DMS153 (cell line): ENCODE measurements around the gene GCKR.
"Not testable (repeated sequence)": the region's sequence is repeated elsewhere in the genome, so short reads cannot be mapped to it uniquely, and the experiment has no call there.

ENCODE experiments used
- DNase-seq: peaks from one replicate; lab custom pipeline; 2025; lab: John Stamatoyannopoulos, UW

GCKR gene

DNA sequence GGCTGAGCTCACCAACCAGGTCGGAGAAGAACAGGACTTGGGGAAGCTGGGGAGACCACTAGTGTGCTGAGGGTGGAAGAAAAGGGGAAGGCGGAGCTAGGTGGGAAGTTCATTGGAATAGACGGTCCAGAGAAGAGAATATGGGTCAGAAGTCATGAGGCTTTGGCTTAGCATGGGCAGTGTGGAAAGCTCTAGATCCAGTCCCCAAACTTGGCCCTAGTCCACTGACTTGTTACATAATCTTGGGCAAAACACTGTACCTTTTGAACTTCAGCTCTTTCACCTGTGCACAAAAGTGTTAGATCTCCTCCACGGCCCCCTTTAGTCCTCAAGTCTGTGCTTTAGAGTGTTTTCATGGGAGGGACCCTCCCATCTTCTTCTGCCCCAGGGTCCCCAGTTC lies 10.7 kb downstream of the GCKR start:
- DNase-seq = no peak

DNA sequence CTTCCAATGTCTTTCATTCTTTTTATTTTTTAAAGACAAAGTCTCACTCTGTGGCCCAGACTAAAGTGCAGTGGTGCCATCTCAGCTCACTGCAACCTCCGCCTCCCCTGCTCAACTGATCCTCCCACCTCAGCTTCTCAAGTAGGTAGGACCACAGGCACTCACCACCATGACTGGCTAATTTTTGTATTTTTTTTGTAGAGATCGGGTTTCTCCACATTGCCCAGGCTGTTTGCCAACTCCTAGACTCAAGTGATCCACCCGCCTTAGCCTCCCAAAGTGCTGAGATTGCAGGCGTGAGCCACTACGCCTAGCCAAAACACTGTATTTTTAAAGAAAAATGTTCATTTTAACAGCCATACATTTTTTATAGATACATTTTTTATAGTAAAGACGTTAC lies 12.7 kb downstream of the GCKR start:
- no peak for DNase-seq

DNA sequence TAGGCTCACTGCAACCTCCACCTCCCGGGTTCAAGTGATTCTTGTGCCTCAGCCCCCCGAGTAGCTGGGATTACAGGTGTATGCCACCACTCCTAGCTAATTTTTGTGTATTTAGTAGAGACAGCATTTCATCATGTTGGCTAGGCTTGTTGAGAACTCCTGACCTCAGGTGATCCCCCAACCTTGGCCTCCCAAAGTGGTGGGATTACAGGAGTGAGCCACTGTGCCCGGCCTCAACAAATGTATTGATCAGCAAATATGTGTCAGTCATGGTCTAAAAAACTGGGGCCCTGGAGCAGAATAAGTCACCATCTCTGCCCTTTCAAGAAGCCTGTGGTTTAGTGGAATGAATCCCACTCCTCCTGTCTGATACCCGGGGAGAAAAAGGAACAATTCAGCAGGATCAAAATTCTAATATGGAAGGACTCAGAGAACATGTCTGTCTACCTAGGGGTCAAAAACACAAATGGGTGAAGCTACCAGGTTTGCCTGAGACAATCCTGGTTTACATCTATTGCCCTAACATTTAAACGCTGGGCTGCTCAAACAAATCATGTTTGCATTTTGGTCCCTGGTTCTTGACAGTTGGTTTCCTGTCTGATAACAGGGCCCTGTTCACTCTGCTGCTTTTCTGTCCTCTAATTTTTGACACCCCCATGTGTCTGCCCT lies 21.6 kb downstream of the GCKR start:
- no peak for DNase-seq

DNA sequence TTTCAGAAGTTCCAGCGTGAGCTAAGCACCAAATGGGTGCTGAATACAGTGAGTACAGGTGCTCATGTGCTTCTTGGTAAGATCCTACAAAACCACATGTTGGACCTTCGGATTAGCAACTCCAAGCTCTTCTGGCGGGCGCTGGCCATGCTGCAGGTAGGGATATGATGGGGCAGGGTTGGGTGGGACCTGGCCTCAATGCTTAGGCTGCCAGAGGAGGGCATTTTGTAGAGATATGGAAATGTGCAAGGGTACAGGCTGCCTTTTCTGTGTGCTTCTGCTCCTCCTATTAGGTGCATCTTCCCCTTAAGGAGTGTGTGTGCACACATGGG lies 22.1 kb downstream of the GCKR start:
- DNase-seq = no peak

DNA sequence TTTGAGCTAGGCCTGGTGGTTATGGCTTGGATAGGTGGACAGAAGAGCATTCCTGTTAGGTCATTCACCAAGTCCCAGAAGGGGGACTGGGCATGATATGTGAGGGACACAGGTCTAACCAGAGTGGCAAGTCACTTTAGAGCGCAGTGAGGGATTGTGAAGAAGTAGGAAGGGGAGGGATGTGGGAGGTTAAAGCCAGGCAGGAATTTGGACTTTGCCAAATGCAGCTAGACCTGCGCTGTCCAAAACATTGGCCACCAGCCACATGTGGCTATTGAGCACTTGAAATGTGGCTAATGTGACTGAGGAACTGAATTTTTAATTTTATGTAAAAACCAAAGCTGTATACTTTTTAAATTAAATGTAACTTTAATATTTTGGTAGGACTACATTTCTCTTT lies 23.7 kb downstream of the GCKR start:
- no peak for DNase-seq

DNA sequence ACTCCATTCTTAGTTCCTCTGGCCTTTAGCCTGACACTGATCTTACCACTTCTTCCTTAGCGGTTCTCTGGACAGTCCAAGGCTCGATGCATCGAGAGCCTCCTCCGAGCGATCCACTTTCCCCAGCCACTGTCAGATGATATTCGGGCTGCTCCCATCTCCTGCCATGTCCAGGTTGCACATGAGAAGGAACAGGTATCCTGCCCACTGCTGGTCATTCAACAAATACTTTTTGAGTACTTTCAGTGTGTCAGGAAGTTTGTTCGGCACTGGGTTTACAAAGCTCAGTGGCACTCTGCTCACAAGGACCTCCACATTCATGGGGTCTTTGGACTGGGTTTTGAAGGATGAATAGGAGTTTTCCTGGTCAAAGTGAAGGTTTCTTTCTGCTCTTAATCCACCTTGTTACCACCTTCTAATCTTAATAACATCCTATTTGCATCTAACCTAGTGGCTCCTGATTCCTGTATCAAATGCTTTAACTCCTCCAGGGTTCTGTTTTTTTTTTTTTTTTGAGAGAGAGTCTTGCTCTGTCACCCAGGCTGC lies 25.8 kb downstream of the GCKR start:
- DNase-seq = no peak

DNA sequence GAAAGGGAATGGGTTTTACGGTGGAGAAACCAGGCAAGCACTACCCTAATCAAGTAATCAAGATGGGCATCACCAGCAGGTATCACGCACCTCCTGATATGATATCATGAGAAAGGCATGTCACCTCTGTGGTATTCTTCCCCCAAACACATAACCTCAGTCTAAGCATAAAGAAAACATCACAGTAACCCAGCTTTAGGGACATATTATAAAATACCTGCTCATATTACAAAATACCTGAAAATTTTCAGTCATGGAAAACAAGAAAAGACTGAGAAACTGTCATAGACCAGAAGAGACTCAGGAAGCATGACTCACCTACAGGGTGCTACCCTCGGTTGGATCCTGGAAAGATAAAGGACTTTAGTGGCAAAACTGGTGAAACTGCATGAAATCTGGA lies 30.5 kb downstream of the GCKR start:
- DNase-seq = peak; percentile 6

DNA sequence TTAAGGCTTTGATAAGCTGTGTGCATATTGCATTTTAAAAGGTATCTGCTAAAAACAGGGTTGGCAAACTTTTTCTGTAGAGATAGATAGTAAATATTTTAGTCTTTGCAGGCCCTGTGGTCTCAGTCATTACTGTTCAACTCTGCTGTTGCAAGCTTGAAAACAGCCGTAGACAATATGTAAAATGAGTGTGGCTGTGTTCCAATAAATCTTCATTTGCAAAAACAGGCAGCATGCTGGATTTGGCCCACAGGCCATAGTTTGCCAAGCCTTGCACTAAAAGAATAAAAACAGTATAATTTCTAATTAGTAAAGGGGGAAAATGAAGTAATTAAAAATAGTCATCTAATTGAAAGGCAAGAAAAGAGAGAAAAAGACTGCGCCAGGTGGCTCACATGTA lies 35.3 kb downstream of the GCKR start:
- DNase-seq = no peak

DNA sequence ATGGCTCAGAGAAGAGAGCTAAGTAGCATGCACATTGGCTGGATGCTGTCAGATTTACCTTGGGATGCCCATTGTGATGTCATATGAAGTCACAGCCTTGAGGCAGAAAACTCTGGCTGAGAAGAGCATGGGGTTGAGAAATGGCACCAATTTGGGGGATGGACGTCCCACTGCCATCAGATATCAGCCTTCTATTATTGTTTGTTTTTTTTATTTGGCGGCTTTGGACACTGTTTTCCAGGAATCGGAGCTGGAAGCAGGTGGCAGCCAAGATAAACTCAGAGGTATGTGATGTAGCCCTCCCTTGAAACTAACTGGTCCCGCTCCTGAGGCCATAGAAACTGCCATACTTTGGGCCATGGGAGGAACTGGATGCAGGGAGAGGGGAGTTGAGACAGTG lies 40.6 kb downstream of the GCKR start:
- no peak for DNase-seq

DNA sequence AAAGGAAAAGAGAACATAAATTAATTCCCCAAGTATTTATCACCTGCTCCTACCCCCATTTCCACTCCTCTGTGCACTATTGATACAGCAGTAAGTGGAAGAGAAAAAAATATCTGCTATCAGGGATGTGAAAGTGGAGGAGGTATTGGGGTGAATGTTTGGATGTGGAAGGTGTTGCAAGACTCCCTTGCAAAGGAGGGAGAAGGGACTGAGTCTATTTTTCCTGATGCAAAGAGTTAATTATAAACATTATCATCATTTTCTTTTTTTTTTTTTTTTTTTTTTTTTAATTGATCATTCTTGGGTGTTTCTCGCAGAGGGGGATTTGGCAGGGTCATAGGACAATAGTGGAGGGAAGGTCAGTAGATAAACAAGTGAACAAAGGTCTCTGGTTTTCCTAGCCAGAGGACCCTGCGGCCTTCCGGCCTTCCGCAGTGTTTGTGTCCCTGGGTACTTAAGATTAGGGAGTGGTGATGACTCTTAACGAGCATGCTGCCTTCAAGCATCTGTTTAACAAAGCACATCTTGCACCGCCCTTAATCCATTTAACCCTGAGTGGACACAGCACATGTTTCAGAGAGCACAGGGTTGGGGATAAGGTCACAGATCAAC lies 42.3 kb downstream of the GCKR start:
- DNase-seq = not testable (repeated sequence)

DNA sequence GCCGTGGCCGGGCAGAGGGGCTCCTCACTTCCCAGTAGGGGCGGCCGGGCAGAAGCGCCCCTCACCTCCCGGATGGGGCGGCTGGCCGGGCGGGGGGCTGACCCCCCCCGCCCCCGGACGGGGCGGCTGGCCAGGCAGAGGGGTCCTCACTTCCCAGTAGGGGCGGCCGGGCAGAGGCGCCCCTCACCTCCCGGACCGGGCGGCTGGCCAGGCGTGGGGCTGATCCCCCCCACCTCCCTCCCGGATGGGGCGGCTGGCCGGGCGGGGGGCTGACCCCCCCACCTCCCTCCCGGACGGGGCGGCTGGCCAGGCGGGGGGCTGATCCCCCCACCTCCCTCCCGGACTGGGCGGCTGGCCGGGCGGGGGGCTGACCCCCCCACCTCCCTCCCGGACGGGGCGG lies 43.0 kb downstream of the GCKR start:
- not testable (repeated sequence) for DNase-seq

DNA sequence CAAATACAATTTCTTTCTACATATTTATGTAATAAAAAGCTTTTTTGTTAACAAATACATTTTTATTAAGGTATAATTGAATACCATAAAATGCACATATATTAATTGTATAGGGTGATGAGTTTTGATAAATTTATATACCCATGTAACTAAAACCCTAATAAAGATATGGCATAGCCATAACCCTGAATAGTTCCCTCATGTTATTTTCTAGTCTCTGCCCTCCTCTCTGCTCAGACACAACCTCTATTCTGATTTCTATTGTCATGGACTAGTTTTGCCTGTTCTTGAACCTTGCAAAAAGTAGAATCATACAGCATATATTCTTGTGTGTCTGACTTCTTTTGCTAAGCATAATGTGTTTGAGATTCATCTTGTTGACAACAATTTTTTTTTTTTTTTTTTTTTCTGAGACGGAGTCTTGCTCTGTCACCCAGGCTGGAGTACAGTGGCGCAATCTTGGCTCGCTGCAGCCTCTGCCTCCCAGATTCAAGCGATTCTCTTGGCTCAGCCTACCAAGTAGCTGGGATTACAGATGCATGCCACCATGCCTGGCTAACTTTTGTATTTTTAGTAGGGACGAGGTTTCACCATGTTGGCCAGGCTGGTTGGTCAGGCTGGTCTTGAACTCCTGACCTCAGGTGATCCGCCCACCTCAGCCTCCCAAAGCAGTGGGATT lies 47.6 kb downstream of the GCKR start:
- DNase-seq = no peak

DNA sequence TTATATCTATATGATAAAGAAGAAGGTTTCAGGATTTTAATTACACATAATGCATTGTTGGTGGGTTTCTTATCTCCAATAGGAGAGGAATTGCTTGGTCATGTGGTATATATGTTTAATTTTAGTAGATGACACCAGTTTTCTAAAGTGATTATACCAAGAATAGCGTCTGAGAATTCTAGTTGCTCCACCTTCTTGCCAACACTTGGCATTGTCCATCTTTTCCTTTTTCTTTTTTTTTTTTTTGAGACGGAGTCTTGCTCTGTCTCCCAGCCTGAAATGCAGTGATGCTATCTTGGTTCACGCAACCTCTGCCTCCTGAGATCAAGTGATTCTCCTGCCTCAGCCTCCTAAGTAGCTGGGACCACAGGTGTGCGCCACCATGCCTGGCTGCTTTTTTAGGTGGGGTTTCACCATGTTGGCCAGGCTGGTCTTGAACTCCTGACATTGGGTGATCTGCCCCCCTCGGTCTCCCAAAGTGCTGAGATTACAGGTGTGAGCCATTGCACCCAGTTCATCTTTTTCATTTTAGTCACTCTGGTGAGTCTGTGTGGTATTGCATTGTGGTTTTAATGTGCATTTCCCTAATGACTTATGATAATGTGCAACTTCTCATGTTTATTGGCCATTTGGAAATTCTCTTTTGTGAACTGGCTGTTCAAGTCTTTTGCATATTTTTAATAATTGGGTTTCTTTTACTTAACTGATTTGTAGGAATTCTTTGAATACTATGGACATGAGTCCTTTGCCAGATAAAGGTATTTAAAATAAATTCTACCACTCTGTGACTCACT lies 48.9 kb downstream of the GCKR start:
- no peak for DNase-seq

DNA sequence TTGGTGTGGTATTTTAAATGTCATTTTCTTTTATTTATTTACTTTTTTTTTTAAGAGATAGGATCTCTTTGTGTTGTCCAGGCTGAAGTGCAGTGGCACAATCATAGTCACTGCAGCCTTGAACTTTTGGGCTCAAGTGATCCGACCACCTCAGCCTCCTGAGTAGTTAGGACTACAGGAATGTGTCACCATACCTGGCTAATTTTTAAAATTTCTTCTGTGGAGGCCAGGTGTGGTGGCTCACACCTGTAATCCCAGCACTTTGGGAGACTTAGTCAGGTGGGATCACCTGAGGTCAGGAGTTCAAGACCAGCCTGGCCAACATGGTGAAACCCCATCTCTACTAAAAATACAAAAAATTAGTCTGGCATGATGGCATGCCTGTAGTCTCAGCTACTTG lies 52.7 kb downstream of the GCKR start:
- DNase-seq = no peak

DNA sequence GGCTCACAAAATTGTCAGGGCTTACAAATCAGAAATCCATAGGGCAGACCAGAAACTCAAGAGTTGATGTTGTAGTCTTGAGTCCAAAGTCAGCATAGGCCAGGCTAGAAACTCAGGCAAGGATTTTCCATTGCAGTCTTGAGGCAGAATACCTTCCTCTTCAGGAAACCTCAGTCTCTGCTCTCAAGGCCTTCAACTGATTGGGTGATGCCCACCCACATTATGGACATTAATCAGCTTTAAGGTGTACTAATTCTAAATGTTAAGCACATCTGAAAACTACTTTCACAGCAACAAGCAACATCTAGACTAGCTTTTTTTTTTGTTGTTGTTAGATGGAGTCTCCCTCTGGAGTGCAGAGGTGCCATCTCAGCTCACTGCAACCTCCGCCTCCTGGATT lies 54.9 kb downstream of the GCKR start:
- DNase-seq = no peak

DNA sequence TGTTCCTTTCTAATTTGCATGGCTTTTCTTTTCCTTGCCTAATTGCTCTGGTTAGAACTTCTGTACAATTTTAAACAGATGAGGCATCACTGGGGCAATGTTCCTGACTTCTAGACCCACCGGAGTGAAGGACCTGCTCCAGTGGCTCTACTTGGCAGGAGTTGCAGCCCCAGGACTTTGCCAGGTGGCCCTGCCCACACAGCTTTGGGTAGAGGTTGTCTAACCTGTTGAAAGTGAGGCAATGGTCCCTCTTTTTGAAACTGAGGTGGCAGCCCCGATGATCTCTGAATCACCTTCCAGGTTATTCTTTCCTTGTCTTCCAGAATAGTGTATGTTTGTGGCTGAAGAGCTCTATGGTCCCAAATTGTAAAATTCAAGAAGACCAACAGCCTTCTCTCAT lies 56.3 kb downstream of the GCKR start:
- no peak for DNase-seq

DNA sequence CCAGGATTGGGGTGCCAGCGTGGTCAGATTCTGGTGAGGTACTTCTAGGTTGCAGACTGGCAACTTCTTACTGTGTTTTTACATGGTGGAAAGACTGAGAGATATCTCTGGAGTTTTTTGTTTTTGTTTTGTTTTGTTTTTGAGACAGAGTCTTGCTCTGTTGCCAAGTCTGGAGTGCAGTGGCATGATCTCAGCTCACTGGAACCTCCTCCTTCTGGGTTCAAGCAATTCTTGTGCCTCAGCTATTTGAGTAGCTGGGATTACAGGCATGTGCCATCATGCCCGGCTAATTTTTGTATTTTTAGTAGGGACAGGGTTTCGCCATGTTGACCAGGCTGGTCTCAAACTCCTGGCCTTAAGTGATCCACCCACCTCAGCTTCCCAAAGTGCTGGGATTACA lies 57.8 kb downstream of the GCKR start:
- not testable (repeated sequence) for DNase-seq

DNA sequence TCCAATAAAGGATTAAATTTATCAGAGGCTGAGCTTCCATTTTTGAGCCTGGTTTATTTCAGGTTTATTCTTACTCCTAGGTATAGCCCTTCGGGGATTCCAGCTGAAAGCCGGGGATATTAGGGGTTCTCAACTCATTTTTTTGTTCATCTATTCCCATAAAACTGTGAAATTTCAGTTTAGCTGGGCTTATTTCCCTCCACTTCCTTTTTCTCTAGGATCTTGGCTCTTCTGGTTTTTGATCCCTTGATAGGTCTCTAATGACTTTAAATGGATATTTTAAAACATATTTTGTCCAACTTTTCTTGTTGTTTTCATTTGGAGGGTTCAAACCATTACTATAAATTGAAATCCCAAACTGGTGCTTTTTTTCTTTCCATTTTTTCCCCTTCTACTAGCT lies 62.6 kb downstream of the GCKR start:
- DNase-seq = no peak

DNA sequence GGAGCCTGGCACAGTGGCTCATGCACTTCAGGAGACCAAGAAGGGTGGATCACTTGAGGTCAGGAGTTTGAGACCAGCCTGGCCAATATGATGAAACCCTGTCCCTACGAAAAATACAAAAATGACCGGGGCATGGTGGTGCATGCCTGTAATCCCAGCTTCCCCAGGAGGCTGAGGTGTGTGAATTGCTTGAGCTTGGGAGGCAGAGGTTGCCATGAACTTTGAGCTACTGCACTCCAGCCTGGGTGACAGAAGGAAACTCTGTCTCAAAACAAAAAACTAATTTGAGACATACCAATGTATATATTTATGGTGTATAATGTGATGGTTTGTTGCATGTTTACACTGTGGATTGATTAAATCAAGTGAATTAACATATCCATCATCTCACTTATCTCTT lies 64.4 kb downstream of the GCKR start:
- DNase-seq = no peak

DNA sequence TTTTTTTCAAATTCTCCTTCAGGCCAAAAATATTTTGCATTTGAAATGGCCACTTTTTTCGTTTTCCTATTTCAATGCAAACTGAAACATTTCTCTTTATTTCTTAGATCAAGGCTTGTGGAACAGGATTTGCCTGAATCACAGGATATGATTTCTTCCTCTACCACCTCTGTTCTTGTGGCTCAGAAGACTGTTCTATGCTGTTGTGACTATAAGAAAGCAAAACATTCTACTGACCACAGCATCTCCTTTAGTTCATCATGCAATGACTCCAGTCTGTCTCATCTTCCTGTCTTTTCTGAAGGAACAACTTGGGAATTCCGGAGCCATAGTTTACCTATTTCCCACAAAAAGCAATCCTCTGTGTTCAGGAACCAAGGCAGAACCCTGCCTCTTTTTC lies 70.0 kb downstream of the GCKR start:
- no peak for DNase-seq

DNA sequence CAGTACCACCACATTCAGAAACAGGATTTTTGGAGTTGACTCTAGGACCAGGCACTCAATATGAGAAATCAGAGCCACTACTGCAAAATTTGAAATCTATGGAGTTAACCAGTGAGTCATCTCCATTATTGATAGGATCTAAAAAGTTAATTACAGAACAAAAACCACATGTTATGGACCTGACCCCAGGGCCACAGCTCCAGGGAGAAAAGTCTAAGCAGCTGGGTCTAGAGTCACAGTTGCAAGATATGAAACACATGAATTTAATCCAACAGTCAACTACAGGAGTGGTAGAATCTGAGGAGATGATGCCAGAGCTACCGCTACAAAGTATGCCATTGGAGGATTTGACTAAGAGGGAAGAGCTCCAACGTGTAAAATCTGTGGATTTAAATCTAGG lies 72.8 kb downstream of the GCKR start:
- DNase-seq = no peak

DNA sequence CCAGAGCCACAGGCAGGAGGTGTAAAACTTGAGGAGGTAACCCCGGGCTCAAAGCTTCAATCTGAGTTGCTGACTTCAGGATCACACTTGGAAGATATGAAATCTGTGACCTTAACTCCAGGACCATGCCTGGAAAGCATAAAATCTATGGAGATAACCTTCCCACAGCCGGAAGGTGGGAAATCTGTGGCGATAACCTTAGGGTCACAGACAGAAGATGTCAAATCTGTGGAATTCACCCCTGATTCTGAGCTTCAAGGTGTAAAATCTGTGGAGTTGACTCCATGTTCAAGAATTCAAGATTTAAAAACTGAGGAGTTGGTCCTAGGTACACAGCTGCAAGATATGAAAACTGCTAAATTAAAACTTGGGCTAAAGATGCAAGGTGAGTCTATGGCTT lies 74.6 kb downstream of the GCKR start:
- no peak for DNase-seq

DNA sequence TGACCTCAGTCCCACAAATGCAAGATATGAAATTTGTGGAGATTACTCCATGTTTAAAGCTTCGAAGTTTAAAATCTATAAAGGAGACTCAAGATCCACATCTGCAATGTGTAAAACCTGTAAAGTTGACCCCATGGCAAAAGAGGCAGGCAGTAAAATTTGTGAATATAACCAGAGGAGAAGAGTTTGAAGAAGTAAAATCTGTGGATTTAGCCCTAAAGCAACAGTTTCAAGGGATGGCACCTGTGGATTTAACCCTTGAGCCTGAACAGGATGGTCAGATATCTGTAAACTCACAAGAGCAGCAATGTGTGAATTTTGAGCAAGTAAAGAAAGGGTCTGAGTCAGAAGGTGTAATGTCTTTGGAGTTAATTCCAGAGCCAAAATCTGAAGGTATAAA lies 75.0 kb downstream of the GCKR start:
- DNase-seq = no peak
